H1 (cell line): ENCODE data around the gene RHO. TPM values are rescaled to one million over a fixed set of nuclear protein-coding genes. Genes with fewer than 3 reads are reported as not detected.

ENCODE experiments used
- CTCF ChIA-PET: fragments of 300-600 bp; sonication (Branson Sonifier 250); formaldehyde crosslinking; loops from one replicate; lab custom pipeline; 2021; ENCODE audit not compliant: partially characterized antibody; lab: Charles Lee
- POLR2A ChIA-PET: fragments of 300-600 bp; sonication (Branson Sonifier 250); formaldehyde crosslinking; loops from one replicate; lab custom pipeline; 2021; ENCODE audit warnings: inconsistent platforms; ENCODE audit not compliant: partially characterized antibody; lab: Charles Lee
- DNase-seq, 2 experiments: peaks; one replicate each; pipeline versions ENCODE4 v3.0.0 to v3.0.0-alpha.2; 2010 to 2022; ENCODE audit warnings: low spot score in 2 of 2, low read depth in 1 of 2, mixed read lengths in 1 of 2
- FAIRE-seq: peaks from 2 replicates; lab custom pipeline; 2011; peaks lifted over from hg19 to GRCh38; lab: Jason Lieb, UNC
- H2AFZ ChIP-seq: 2 replicates; pipeline ENCODE4 v1.8.1; 2012; ENCODE audit warnings: low read length, inconsistent platforms
- H2AK5ac ChIP-seq: 2 replicates; pipeline ENCODE4 v1.6.1; 2013; ENCODE audit warnings: low read depth, low read length
- H2BK120ac ChIP-seq: replicated peaks from 2 replicates; pipeline ENCODE3; 2013; ENCODE audit warnings: low read depth, low read length, inconsistent platforms
- H2BK12ac ChIP-seq: 2 replicates; pipeline ENCODE4 v1.6.1; 2013; ENCODE audit warnings: low read depth, low read length
- H2BK15ac ChIP-seq: 2 replicates; pipeline ENCODE4 v1.6.1; 2013; ENCODE audit warnings: low read length
- H2BK20ac ChIP-seq: 2 replicates; pipeline ENCODE4 v1.6.1; 2013; ENCODE audit warnings: low read length
- H2BK5ac ChIP-seq: 2 replicates; pipeline ENCODE4 v1.6.1; 2013; ENCODE audit warnings: low read depth, low read length
- H3K14ac ChIP-seq: 2 replicates; pipeline ENCODE4 v1.6.1; 2013; ENCODE audit warnings: inconsistent platforms; ENCODE audit not compliant: insufficient read length
- H3K18ac ChIP-seq: 2 replicates; pipeline ENCODE4 v1.6.1; 2013; ENCODE audit warnings: low read length; ENCODE audit errors: extremely low read depth
- H3K23ac ChIP-seq: 2 replicates; pipeline ENCODE4 v1.6.1; 2013; ENCODE audit warnings: inconsistent platforms; ENCODE audit not compliant: insufficient read length
- H3K23me2 ChIP-seq: 2 replicates; pipeline ENCODE4 v1.6.1; 2013; ENCODE audit warnings: low read depth, low read length
- H3K27ac ChIP-seq: 2 replicates; pipeline ENCODE4 v1.6.1; 2011; ENCODE audit warnings: low read depth, low read length, inconsistent platforms
- H3K27me3 ChIP-seq, 4 experiments: replicated peaks in 1 of 4; 1 replicate in 1 of 4; 2 replicates in 3 of 4; pipeline versions ENCODE4 v1.6.1 to v1.8.1; 2011 to 2013; ENCODE audit warnings: low read length in 3 of 4, mild to moderate bottlenecking in 3 of 4, inconsistent platforms in 2 of 4, mixed read lengths in 2 of 4, moderate library complexity in 1 of 4; ENCODE audit not compliant: control insufficient read depth in 3 of 4, insufficient read depth in 3 of 4; ENCODE audit errors: extremely low read depth in 1 of 4
- H3K36me3 ChIP-seq, 4 experiments: 2 replicates each; pipeline versions ENCODE4 v1.6.1 to v1.8.1; 2011 to 2013; ENCODE audit warnings: mild to moderate bottlenecking in 4 of 4, low read length in 3 of 4, moderate library complexity in 2 of 4, control low read depth in 1 of 4, inconsistent platforms in 1 of 4; ENCODE audit not compliant: insufficient read depth in 4 of 4, control insufficient read depth in 2 of 4
- H3K4ac ChIP-seq: replicated peaks from 2 replicates; pipeline ENCODE3; 2013; ENCODE audit warnings: low read length, low read depth, mixed read lengths, inconsistent platforms; ENCODE audit not compliant: insufficient read length
- H3K4me1 ChIP-seq, 4 experiments: replicated peaks in 1 of 4; 1 replicate in 1 of 4; 2 replicates in 3 of 4; pipeline versions ENCODE4 v1.6.1 to v1.8.1; 2011 to 2013; ENCODE audit warnings: low read length in 3 of 4, inconsistent platforms in 2 of 4, mixed read lengths in 1 of 4; ENCODE audit not compliant: insufficient read depth in 4 of 4, control insufficient read depth in 3 of 4
- H3K4me2 ChIP-seq, 2 experiments: 2 replicates each; pipeline versions ENCODE4 v1.6.1 to v1.8.1; 2011 to 2013; ENCODE audit warnings: low read depth in 2 of 2, low read length in 2 of 2, control low read depth in 1 of 2, inconsistent platforms in 1 of 2, mild to moderate bottlenecking in 1 of 2; ENCODE audit not compliant: insufficient read depth in 1 of 2
- H3K4me3 ChIP-seq, 4 experiments: fragments of 200-600, 300-600 bp in 1 of 4; sonication (generic), shearing (Covaris generic), sonication (Bioruptor Twin) in 1 of 4; 2 replicates each; pipeline versions ENCODE4 v1.5.1 to v1.8.1; 2011 to 2016; ENCODE audit warnings: low read length in 4 of 4, low read depth in 3 of 4, control low read depth in 2 of 4, inconsistent platforms in 2 of 4, mild to moderate bottlenecking in 2 of 4, mixed read lengths in 1 of 4, moderate library complexity in 1 of 4; ENCODE audit not compliant: insufficient read depth in 2 of 4; ENCODE audit errors: extremely low read depth in 1 of 4
- H3K56ac ChIP-seq: replicated peaks from 2 replicates; pipeline ENCODE3; 2013; ENCODE audit warnings: low read depth, mild to moderate bottlenecking, mixed read lengths, low read length, inconsistent platforms; ENCODE audit not compliant: insufficient read length
- H3K79me1 ChIP-seq: 2 replicates; pipeline ENCODE4 v1.6.1; 2013; ENCODE audit warnings: low read depth, low read length, control low read depth
- H3K79me2 ChIP-seq, 2 experiments: 2 replicates each; pipeline versions ENCODE4 v1.6.1 to v1.8.1; 2012 to 2013; ENCODE audit warnings: low read length in 2 of 2, mild to moderate bottlenecking in 2 of 2, inconsistent platforms in 1 of 2; ENCODE audit not compliant: insufficient read depth in 2 of 2, control insufficient read depth in 1 of 2
- H3K9ac ChIP-seq, 4 experiments: replicated peaks in 1 of 4; 1 replicate in 1 of 4; 2 replicates in 3 of 4; pipeline versions ENCODE4 v1.6.1 to v1.8.1; 2011 to 2013; ENCODE audit warnings: low read depth in 3 of 4, low read length in 3 of 4, control low read depth in 2 of 4, mild to moderate bottlenecking in 2 of 4, moderate library complexity in 2 of 4, inconsistent platforms in 1 of 4; ENCODE audit errors: extremely low read depth in 1 of 4
- H3K9me3 ChIP-seq, 2 experiments: 2 replicates each; pipeline versions ENCODE4 v1.6.1 to v1.8.1; 2012 to 2013; ENCODE audit warnings: mild to moderate bottlenecking in 2 of 2, moderate library complexity in 2 of 2, control low read depth in 1 of 2, inconsistent platforms in 1 of 2, low read depth in 1 of 2, low read length in 1 of 2, mixed read lengths in 1 of 2; ENCODE audit not compliant: insufficient read depth in 2 of 2
- H4K20me1 ChIP-seq, 2 experiments: replicated peaks in 1 of 2; 2 replicates each; pipeline versions ENCODE3 to v1.8.1; 2011 to 2013; ENCODE audit warnings: inconsistent platforms in 2 of 2, low read length in 2 of 2, mild to moderate bottlenecking in 1 of 2; ENCODE audit not compliant: insufficient read depth in 2 of 2, control insufficient read depth in 1 of 2
- H4K5ac ChIP-seq: 2 replicates; pipeline ENCODE4 v1.6.1; 2013; ENCODE audit warnings: low read length, low read depth, mixed read lengths, inconsistent platforms; ENCODE audit not compliant: insufficient read length
- H4K8ac ChIP-seq: 2 replicates; pipeline ENCODE4 v1.8.0; 2013; ENCODE audit warnings: mild to moderate bottlenecking, moderate library complexity, low read length, inconsistent platforms; ENCODE audit not compliant: insufficient read depth; ENCODE audit errors: extremely low read depth
- H4K91ac ChIP-seq: replicated peaks from 2 replicates; pipeline ENCODE3; 2013; ENCODE audit warnings: low read length, mixed read lengths, inconsistent platforms; ENCODE audit not compliant: insufficient read length
- POLR2AphosphoS5 ChIP-seq: IDR thresholded peaks from 2 replicates; pipeline ENCODE4 v1.6.1; 2011; ENCODE audit warnings: low read depth, low read length
- RAD21 ChIP-seq, 2 experiments: IDR thresholded peaks in 1 of 2; conservative IDR thresholded peaks in 1 of 2; 2 replicates each; pipeline ENCODE4 v1.6.1; 2011; ENCODE audit warnings: low read depth in 2 of 2, low read length in 2 of 2, improper control_type of control experiment in 1 of 2, inconsistent platforms in 1 of 2, mild to moderate bottlenecking in 1 of 2, moderate library complexity in 1 of 2
- RNF2 ChIP-seq: fragments of 200-900, 300-1000 bp; sonication (generic); IDR thresholded peaks from 2 replicates; pipeline ENCODE4 v1.7.1; 2016; ENCODE audit warnings: borderline replicate concordance, low read depth, mild to moderate bottlenecking, antibody characterized with exemption, low read length; ENCODE audit not compliant: poor library complexity, severe bottlenecking; ENCODE audit errors: missing control alignments
- SP1 ChIP-seq: IDR thresholded peaks from 2 replicates; pipeline ENCODE4 v1.6.1; 2011; ENCODE audit warnings: low read depth, low read length
- ZNF274 ChIP-seq: IDR thresholded peaks from 2 replicates; pipeline ENCODE4 v1.7.0; 2012; ENCODE audit warnings: low read length, borderline replicate concordance; ENCODE audit errors: extremely low read depth
- WGBS, 2 experiments: shearing (Covaris generic) in 1 of 2; methylation state at CpG; one replicate each; pipeline versions ENCODE4 v1.1.6 to v1.1.7; 2013 to 2015; ENCODE audit warnings: low lambda C conversion rate in 2 of 2, mixed read lengths in 2 of 2, inconsistent platforms in 1 of 2, low coverage in 1 of 2, missing lambda C conversion rate in 1 of 2; ENCODE audit not compliant: insufficient replicate concordance in 2 of 2, insufficient coverage in 1 of 2, insufficient read length in 1 of 2; ENCODE audit errors: extremely low coverage in 1 of 2, missing lambda C conversion rate in 1 of 2; 5-methylcytosine and 5-hydroxymethylcytosine counted together
- polyA plus RNA-seq, 7 experiments: library from polyadenylated mRNA; depleted of rRNA in 3 of 7; stranded (reverse) in 5 of 7; unstranded in 2 of 7; fragments of >200 nt in 5 of 7; fragments of 200-250 nt in 2 of 7; gene quantifications; 1 replicate in 5 of 7; 2 replicates in 1 of 7; 4 replicates in 1 of 7; pipeline versions ENCODE4 v1.2.1 to v1.2.3, GENCODE V29; 2011 to 2013; ENCODE audit warnings: missing spikeins in 2 of 7, mixed read lengths in 2 of 7
- total RNA-seq: library from RNA; stranded (reverse); fragmentation: NEBNext Ultra II Directional; extraction: Animal tissue kit (Norgen Biotek cat#: 25700); gene quantifications from 2 replicates; pipeline ENCODE4 v1.2.1, GENCODE V29; 2021

Gene RHO
- total and polyA plus RNA-seq, 2 of the 8 experiments (the other 6 are each of a cell fraction or from before 2014, with no cell fraction given), result not detected

- H2BK12ac ChIP-seq, result peak overlapping the region; percentile 6; the same call in 1 of the 2 replicates
- 0 out of 2 replicates have a peak overlapping the region, but pooled peaks have one; percentile 48 for H2BK20ac ChIP-seq
- no peak overlapping the region for H3K9ac ChIP-seq
- TF ChIP-seq RAD21 (IDR thresholded peaks at IDR 0.05 in 1 of 2, conservative IDR thresholded peaks at IDR 0.05 in 1 of 2; ENCODE audit: low read depth in 2 of 2, low read length in 2 of 2), result peak in 1 of 2 experiments; percentile 24; a peak in 1 of 4 replicates
- no peak for TF ChIP-seq RNF2
- no peak for TF ChIP-seq ZNF274
- TF ChIP-seq POLR2AphosphoS5, result no peak
- no peak for TF ChIP-seq SP1
- no peak overlapping the region for H3K23ac ChIP-seq
- H3K9me3 ChIP-seq, result no peaks in the 10 kb centered on the region
- WGBS, 2 experiments, result 85% methylated on average over 10 of the region's 10 CpGs; no CpG with 5 or more reads in 1 of the 2 experiments
- H3K79me2 ChIP-seq, result no peaks in the 10 kb centered on the region
- H4K5ac ChIP-seq, result no peak overlapping the region
- no peak overlapping the region for H2BK120ac ChIP-seq
- H3K79me1 ChIP-seq, result no peaks in the 10 kb centered on the region
- ChIA-PET POLR2A (no interaction called here), CTCF (interaction anchor here (0.6 to 11.3 kb wide), 10 partner anchors 10 to 398 kb away, joined by 3 to 93 read pairs (median 4); no protein-coding TSS in a partner anchor)
- H4K8ac ChIP-seq, result no peak overlapping the region
- H3K4ac ChIP-seq, result peak overlapping the region; percentile 21
- no peak overlapping the region for H3K14ac ChIP-seq
- no peak overlapping the region for H3K27ac ChIP-seq
- no peaks in the 10 kb centered on the region; a peak in 1 of 7 replicates for H3K27me3 ChIP-seq
- no peak overlapping the region for H3K4me2 ChIP-seq
- no peaks in the 10 kb centered on the region; the same call in 1 of the 2 replicates for H3K23me2 ChIP-seq
- H2AK5ac ChIP-seq, result no peak overlapping the region; the same call in 1 of the 2 replicates
- peaks cover 0 to 1% of the 10 kb centered on the region in 2 experiments for H4K20me1 ChIP-seq
- DNase-seq (no peak), FAIRE-seq (no peak)
- no peak overlapping the region for H3K4me3 ChIP-seq
- H4K91ac ChIP-seq, result peak overlapping the region; percentile 0
- H2BK15ac ChIP-seq, result peak overlapping the region; percentile 55
- H3K18ac ChIP-seq, result peak overlapping the region; percentile 68; the same call in 1 of the 2 replicates
- no peak overlapping the region for H3K56ac ChIP-seq
- no peak overlapping the region for H2AFZ ChIP-seq
- H2BK5ac ChIP-seq, result no peak overlapping the region
- H3K4me1 ChIP-seq, result peaks cover 3 to 15% (median 9%) of the 10 kb centered on the region in 4 experiments
- H3K36me3 ChIP-seq, result no peaks in the 10 kb centered on the region
Measured at GRCh38 chr3:129552287-129553050, 24.0 kb downstream of the RHO start.
